HG03159 (cell line): ENCODE measurements around the gene CELF4.
"Not testable (repeated sequence)": the region's sequence is repeated elsewhere in the genome, so short reads cannot be mapped to it uniquely, and the experiment has no call there.

Experiments used
- ATAC-seq: cut with Tn5 transposase; IDR thresholded peaks from one replicate; pipeline ENCODE4 v1.9.1; 2021; ENCODE audit warnings: mild to moderate bottlenecking, moderate library complexity; ENCODE audit not compliant: unreplicated experiment

The CELF4 gene

GRCh38 chr18:37476182-37476581, 89.4 kb downstream of the CELF4 start:
- no peak for ATAC-seq

- ATAC-seq: no peak
Measured at GRCh38 chr18:37473195-37473840, 92.3 kb downstream of the CELF4 start.

DNA sequence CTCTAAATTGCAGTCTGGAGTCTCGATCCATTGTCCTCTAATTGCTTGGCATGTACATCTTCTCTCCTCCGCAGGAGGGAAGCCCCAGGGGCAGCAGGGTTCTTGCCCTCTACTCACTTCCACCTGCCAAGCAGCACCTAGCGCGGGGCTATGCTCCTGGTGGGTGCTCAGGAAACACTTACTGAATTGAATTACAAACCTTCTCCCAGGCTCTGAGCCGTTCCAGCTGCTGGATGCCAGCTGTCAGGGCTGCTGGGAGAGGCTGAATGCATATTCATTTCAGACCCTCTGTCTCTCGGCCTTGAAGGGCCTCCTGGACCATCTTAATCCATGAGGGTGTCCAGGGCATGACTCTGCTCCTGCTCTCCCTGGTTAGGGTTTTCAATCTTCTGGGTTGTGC, 94.0 kb downstream of the CELF4 start:
- no peak for ATAC-seq

DNA sequence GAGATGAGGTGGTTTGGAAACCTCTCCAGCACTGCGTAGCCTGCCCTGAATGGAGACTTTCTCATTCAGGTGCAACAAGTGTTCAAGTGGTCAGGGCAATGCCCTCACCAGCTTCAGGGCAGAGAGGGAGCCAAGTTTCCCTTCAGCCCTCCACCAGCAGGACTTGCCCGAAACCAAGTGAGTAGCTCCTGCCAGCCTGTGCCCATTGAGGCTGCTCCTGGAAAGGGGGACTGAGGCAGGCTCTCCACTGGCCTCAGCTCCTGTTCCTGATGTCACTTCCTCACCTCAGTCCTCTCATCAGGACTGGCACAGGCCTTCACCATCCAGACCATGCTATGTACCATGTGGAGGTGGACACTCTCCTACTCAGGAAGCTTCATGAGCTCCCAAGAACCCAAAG, 94.6 kb downstream of the CELF4 start:
- no peak for ATAC-seq

DNA sequence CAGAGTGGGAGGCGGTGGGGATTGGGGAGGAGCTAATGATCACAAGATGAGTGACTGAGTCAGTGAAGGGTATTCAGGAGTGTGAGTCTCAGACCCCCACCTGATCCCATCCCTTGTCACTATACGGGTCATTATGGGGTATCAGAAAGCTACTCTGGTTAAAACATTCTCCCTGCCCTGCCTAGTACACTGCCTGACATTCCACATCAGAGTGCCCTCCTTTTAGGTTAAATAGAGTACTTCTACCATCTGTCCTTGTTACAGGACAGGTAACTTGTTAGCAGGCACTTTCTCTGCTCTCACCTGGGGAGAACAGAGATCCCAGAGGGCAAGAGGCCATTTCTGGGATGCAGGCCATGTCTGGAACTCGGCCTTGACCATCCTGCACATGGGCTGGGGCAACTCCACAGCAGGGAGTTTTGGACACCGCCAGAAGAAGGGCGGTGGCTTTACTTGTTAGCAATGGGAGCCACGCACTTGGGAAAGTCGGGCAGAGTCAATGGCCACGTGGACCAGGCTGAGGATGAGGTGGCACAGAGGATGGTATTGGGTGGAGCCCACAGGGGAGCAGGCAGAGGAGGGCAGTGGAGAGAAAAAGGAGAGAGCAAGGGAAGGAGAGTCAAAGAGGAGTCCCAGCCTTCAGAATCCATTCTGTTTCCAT, 98.5 kb downstream of the CELF4 start:
- no peak for ATAC-seq

GRCh38 chr18:37465958-37466357, 99.6 kb downstream of the CELF4 start:
- ATAC-seq: no peak

- ATAC-seq: no peak
Measured at GRCh38 chr18:37464257-37464656, 101.3 kb downstream of the CELF4 start.

GRCh38 chr18:37461329-37461728, 104.3 kb downstream of the CELF4 start:
- not testable (repeated sequence) for ATAC-seq

DNA sequence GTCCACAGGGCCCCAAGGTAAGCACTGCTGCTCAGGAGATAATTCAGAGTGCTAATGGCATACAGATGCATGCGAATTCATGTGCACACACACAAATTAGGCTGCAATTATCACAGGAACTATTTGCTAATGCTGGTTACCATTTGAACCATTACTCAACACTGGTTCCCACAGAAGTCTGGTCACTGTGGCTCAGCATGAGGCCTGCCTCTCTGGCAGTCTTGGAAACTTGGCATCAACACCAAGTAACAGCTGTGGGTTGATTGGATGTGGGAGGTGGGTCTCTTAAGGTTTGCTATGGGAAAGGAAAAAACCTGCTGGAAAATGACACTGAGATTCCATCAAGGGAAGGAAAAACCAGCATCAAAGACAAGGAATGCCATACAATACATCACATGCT, 105.0 kb downstream of the CELF4 start:
- no peak for ATAC-seq

DNA sequence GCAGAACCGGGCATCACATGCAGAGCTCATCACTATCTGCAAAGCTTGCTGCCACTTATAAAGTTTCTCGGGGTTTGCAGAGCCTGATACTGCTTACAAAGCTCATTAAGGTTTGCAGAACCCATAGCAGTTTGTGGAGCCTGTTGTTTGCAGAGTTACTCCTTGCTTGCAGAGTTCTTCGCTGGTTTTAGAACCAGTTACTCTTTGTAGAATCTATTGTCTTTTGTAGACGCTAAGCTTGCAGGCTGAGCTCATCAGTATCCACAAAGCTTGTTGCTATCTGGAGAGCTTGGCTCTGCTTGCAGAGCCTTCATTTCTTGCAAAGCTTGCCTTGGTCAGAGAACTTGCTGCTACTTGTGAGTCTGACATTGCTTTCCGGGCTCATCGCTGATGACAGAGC, 106.9 kb downstream of the CELF4 start:
- ATAC-seq: no peak

DNA sequence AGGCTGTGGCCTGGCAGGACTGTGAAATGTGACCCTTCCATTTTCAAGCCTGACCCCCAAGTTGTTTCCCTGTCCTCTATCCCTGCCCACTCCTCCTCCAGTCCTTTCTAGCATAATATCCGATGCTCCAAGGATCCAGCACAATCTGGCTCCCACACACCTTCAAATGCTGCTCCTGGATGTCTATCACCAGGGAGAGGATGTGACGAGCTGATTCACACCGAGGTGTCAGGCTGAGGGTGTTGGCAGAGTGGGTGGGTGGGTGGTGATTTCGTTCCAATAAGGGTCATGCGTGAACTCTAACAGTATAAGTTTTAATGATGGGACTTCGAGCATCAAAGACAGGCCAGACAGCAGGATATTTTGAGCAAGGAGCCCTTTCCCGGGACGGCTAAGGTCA, 107.8 kb downstream of the CELF4 start:
- no peak for ATAC-seq

- ATAC-seq: no peak
Measured at GRCh38 chr18:37457341-37457740, 108.3 kb downstream of the CELF4 start.

GRCh38 chr18:37456873-37457272, 108.7 kb downstream of the CELF4 start:
- ATAC-seq: no peak

- no peak for ATAC-seq
Measured at GRCh38 chr18:37456395-37456794, 109.2 kb downstream of the CELF4 start.

GRCh38 chr18:37453752-37454151, 111.8 kb downstream of the CELF4 start:
- no peak for ATAC-seq

DNA sequence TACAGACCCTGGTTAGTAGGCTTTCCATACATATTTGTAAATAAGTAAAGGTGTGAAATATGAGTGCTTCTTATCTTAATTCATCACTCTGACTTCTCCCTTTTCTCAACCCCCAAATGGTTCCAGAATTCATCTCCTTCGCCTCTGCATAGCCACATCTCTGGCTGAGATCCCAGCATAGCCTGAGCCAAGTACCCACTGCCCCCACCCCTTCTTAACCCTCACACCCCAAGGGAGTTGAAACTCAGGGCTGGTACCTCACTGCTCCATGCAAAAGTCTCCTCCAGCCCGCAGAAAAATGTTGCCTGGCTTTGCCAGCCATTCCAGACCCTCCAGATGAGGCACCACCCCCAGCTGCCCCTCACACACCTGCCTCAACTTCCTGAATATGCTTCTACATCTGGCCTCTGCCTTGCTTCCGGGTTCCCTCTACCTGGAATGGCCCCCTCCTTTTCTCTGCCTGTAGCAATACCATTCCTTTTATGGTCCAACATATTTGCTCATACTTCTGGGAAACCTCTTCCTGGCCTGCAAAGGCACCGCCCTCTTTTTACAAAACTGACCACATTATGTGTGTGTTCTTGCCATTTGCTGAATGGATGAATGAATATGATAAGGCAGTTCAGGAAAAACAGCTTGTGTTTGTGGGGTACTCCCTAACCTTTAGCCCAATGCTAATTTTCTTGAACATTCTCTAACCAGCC, 112.8 kb downstream of the CELF4 start:
- no peak for ATAC-seq

- no peak for ATAC-seq
Measured at GRCh38 chr18:37452015-37452414, 113.6 kb downstream of the CELF4 start.

GRCh38 chr18:37451239-37451825, 114.3 kb downstream of the CELF4 start:
- ATAC-seq: no peak

DNA sequence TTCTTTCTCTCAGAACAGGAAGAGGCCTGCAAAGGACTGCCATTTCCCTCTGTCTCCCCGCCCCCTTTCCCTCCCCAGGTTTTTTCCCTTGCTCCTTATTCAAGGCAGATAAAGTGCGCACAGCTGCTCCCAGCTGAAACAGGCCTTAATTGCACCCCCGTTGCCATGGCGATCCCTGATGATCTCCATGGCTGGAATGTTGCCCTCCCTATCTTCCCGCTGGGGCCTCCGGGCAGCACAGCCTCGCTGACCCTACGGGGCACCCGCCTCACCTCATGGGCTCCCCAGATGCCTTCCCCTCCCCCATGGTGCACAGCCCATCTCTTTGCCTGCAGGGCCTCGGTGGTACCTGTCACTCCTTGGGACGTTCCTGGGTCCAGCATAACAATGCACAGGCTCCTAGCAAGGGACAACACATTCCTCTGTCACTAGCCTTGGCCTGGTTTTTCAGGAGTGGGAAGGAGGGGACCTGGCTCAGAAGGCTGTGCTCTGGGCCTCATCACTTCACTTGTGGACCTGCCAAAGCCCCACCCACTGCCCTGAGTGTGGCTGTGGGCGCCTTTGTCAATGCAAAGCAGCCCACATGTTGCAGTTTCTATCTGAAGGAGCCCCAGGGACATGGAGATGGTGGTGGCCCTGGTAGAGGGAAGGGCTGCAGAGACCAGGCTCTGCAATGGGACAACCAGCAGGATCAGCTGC, 115.0 kb downstream of the CELF4 start:
- ATAC-seq: no peak

DNA sequence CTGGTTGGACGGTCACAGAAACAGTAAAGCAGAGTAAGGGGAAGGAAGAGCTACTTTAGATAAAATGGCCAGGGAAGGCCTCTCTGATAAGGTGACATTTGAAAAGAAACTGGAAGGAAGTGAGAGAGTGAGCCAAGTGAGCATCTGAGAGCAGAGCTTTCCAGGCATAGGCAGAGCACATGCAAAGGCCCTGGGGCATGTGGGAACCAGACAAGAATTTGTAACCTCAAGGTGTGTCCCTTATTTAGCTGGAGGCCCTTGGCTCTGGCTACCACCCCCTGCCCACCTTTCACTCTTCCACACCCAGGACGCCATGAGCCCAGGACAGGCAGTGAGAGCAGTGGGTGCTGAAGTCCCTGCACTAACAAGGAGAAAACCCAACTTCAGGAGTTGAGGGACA, 116.0 kb downstream of the CELF4 start:
- no peak for ATAC-seq

DNA sequence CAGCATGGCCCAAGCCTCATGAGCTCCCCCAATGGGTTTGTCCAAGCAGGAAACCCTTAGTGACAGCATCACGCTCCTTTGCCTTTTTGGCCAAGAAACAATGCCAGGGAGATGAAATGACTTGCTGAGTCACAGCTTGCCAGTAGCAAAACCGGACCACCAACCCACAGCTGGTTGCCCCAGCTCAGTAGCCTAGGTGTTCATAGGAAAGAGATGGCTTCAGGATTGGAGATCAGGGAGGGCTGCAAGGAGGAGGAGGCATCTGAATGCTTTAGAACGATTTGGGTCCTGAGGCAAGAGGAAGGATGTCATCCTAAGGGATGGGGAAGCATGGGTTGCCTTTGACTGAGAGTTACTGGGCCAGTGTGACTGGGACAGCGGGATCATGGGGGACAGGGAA, 116.7 kb downstream of the CELF4 start:
- ATAC-seq: no peak
